HG02623 (cell line): ENCODE results near the gene NCR3LG1.
"Not testable (repeated sequence)": the region's sequence is repeated elsewhere in the genome, so short reads cannot be mapped to it uniquely, and the experiment has no call there.

ENCODE experiments used
- ATAC-seq: cut with Tn5 transposase; IDR thresholded peaks from one replicate; pipeline ENCODE4 v1.9.1; 2021; ENCODE audit warnings: moderate library complexity; ENCODE audit not compliant: unreplicated experiment

The NCR3LG1 gene

GRCh38 chr11:17408026-17408425 lies 56.4 kb downstream of the NCR3LG1 start:
- ATAC-seq, result no peak

- ATAC-seq, result no peak
Measured at GRCh38 chr11:17408641-17409040, 57.0 kb downstream of the NCR3LG1 start.

- no peak for ATAC-seq
Measured at GRCh38 chr11:17410606-17411379, 59.2 kb downstream of the NCR3LG1 start.

GRCh38 chr11:17411418-17411817 lies 59.8 kb downstream of the NCR3LG1 start:
- ATAC-seq, result no peak

GRCh38 chr11:17412488-17413180 lies 61.0 kb downstream of the NCR3LG1 start:
- ATAC-seq, result no peak

- ATAC-seq, result no peak
Measured at GRCh38 chr11:17413414-17414316, 62.1 kb downstream of the NCR3LG1 start.

- no peak for ATAC-seq
Measured at GRCh38 chr11:17414317-17414737, 62.7 kb downstream of the NCR3LG1 start.

- ATAC-seq, result no peak
Measured at GRCh38 chr11:17414992-17415391, 63.4 kb downstream of the NCR3LG1 start.

- ATAC-seq, result no peak
Measured at GRCh38 chr11:17415523-17416104, 64.0 kb downstream of the NCR3LG1 start.

- ATAC-seq, result no peak
Measured at GRCh38 chr11:17416492-17416891, 64.9 kb downstream of the NCR3LG1 start.

GRCh38 chr11:17418444-17419081 lies 67.0 kb downstream of the NCR3LG1 start:
- ATAC-seq, result no peak

GRCh38 chr11:17421781-17422180 lies 70.2 kb downstream of the NCR3LG1 start:
- no peak for ATAC-seq

- ATAC-seq, result no peak
Measured at GRCh38 chr11:17423533-17424310, 72.1 kb downstream of the NCR3LG1 start.

- ATAC-seq, result not testable (repeated sequence)
Measured at GRCh38 chr11:17426233-17426632, 74.6 kb downstream of the NCR3LG1 start.
